ENCODE measurements around the gene DLG2.
A peak's percentile ranks its signal among the peaks of the same experiment; 100 is the strongest.
"Not testable (repeated sequence)": the region's sequence is repeated elsewhere in the genome, so short reads cannot be mapped to it uniquely, and the experiment has no call there.

Gene DLG2

GRCh38 chr11:85643191-85643614 is 16.1 kb upstream of the DLG2 start:
- DNase-seq (ENCODE audit: low spot score): no peak

- no peak for DNase-seq (ENCODE audit: low spot score)
Measured at GRCh38 chr11:85634747-85635146, 7.6 kb upstream of the DLG2 start.

- peak; percentile 28 for DNase-seq (ENCODE audit: low spot score)
Measured at GRCh38 chr11:85628771-85629341, 1.7 kb upstream of the DLG2 start.

- DNase-seq (ENCODE audit: low spot score): peak; percentile 98
Measured at GRCh38 chr11:85627998-85628770, 1.0 kb upstream of the DLG2 start, which contains the start of gene TMEM126B. Gene TMEM126B, plus strand, starts transcription at chr11:85628593. Its CDS starts 15 bp downstream, at chr11:85628608.

DNA sequence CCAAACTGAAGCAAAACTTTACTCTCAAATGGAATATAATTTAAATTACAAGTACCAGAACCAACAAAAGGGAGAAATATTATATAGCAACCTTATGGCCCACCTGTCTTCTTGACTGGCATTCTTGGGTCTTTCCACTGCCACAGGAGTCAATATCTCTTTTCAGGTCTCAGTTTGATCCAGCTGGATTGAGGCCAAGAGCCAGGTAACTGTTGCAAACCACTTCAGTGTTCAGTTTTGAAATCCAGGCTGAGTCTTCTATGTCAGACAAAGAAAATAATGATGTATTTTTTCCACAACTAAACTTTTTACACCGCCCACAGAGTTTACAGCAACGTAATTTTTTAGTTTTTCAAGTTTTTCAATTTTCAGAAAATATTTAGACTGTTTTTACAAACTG is 648 bp downstream of the DLG2 start:
- DNase-seq (ENCODE audit: low spot score): no peak

GRCh38 chr11:85620256-85620655 is 6.9 kb downstream of the DLG2 start:
- no peak for DNase-seq (ENCODE audit: low spot score)

- DNase-seq (ENCODE audit: low spot score): no peak
Measured at GRCh38 chr11:85619499-85619898, 7.6 kb downstream of the DLG2 start.

DNA sequence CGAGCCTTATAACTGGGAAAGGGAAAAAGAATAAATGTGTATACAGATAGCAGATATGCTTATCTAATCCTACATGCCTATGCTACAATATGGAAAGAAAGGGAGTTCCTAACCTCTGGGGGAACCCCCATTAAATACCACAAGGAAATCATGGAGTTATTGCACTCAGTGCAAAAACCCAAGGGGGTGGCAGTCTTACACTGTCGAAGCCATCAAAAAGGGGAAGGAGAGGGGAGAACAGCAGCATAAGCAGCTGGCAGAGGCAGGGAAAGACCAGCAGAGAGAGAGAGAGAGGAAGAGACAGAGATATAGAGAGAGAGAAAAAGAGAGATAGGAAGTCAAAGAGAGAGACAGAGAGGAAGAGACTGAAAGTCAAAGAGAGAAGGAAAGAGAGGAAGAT is 15.5 kb downstream of the DLG2 start:
- not testable (repeated sequence) for DNase-seq (ENCODE audit: low spot score)

GRCh38 chr11:85609286-85609685 is 17.9 kb downstream of the DLG2 start:
- DNase-seq (ENCODE audit: low spot score): not testable (repeated sequence)

- not testable (repeated sequence) for DNase-seq (ENCODE audit: low spot score)
Measured at GRCh38 chr11:85608621-85609020, 18.5 kb downstream of the DLG2 start.

GRCh38 chr11:85606237-85606636 is 20.9 kb downstream of the DLG2 start:
- not testable (repeated sequence) for DNase-seq (ENCODE audit: low spot score)

DNA sequence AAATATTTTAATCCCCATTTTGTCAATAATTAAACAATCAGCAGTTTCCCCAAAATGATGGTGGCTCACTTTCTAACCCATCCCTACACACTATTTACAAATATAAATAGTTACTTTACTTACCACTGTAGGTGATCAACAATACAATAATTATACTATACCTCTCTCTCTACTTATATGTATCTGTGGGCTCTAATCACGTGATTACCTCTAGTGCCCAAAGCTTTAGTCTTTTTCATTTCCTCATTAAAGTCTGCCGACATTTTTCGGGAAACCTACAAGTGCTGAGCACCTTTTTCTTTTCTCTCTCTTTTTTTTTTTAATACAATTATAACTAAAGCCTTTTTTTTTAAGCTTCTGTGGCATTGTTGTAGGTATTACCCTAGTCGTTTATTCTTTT is 23.9 kb downstream of the DLG2 start:
- no peak for DNase-seq (ENCODE audit: low spot score)

DNA sequence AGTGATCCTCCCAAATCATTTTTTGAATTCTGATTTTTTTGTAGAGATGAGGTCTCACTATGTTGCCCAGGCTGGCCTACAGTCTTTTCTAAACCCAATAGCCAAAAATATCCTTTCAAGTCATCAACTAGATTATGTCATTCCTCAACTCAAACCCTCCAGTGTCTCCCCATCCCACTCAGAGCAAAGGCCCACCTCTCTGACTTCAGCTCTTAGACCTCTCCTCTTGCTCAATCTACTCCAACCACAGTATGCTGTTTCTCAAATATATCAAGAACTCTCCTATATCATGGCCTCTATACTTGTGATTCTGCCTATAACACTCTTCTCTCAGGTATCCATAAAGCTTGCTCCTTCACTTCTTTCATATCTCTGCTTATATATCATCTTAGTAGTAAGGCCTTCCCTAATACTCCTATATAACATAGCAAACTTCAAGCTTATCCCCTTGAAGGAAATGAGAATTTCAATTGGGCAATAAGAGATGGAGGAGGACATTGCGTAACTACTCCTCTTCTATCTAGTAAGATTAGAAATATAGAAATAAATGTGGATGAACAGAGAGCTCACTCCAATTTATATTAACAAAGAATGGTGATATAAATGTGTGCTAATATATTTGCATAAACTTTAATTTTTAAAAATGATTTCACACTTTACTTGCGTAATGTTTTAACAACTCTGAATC is 24.5 kb downstream of the DLG2 start:
- DNase-seq (ENCODE audit: low spot score): no peak

DNA sequence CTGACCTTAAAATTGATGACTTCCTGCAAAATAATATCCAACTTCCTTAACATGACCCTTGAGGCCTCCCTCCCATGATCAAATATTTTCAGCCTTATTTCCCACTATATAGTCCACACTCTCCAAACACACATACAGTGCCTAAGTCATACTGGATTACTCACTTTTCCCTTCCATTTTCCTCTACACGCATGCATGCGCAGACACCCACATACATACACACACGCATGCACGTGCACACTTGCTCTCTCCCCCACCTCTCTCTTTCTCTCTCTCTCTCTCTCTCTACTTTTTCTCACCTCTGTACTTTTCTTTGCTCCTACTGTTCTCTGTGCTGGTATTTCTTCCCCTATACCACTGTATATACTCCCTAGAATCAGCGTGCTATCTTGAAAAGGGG is 28.1 kb downstream of the DLG2 start:
- DNase-seq (ENCODE audit: low spot score): no peak

DNA sequence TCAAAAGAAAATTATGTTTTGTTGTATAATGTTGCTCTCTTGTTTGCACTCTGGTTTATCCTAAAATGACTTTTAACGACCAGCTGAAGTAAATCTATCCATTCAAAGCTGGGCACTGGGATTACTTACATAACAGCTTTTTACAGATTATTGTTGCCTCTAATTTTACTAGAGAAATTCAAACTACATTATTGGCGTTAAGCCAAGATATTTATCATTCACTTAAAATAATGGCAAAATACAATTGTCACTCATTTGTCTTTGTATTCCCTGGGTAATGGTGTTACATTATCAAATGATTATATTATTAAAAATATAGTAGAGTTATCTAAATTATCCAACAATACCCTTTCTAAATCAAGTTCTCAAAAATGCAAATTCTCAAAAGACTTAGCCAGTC is 30.3 kb downstream of the DLG2 start:
- no peak for DNase-seq (ENCODE audit: low spot score)

- peak; percentile 63 for DNase-seq (ENCODE audit: low spot score)
Measured at GRCh38 chr11:85595285-85595884, 31.8 kb downstream of the DLG2 start.

GRCh38 chr11:85590848-85591483 is 36.2 kb downstream of the DLG2 start:
- peak; percentile 32 for DNase-seq (ENCODE audit: low spot score)

GRCh38 chr11:85589373-85589772 is 37.8 kb downstream of the DLG2 start:
- no peak for DNase-seq (ENCODE audit: low spot score)

- DNase-seq (ENCODE audit: low spot score): no peak
Measured at GRCh38 chr11:85582111-85582510, 45.0 kb downstream of the DLG2 start.

DNA sequence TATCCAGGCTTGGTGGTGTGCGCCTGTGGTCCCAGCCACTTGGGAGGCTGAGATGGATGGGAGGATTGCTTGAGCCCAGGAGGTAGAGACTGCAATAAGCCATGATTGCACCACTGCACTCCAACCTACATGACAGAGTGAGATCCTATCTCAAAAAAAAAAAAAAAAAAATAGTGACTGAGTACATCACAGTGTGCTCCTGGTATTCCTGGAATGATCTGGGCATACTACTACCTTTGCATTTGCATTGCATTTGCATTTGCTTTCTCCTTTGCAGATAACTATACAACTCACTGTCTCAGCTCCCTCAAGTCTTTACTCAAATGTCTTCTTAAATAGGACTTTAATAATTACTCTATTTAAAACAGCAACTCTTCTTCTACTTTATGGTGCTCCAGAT is 51.8 kb downstream of the DLG2 start:
- DNase-seq (ENCODE audit: low spot score): no peak

- DNase-seq (ENCODE audit: low spot score): no peak
Measured at GRCh38 chr11:85572056-85572455, 55.1 kb downstream of the DLG2 start.

GRCh38 chr11:85569525-85569924 is 57.6 kb downstream of the DLG2 start:
- DNase-seq (ENCODE audit: low spot score): no peak

Data from SW480 (cell line).